Umbilical cord (tissue), 2 donors: ENCODE measurements around the gene PWWP2A. TPM values are rescaled to one million over a fixed set of nuclear protein-coding genes. Genes with fewer than 3 reads are reported as not detected.
"Not testable (repeated sequence)": the region's sequence is repeated elsewhere in the genome, so short reads cannot be mapped to it uniquely, and the experiment has no call there.

Experiments used
- DNase-seq: peaks from one replicate; pipeline ENCODE4 v3.0.0-alpha.2; 2015; ENCODE audit warnings: low spot score
- total RNA-seq: library from RNA; depleted of rRNA; stranded (reverse); fragments of >200 nt; gene quantifications from one replicate; pipeline ENCODE4 v1.2.3, GENCODE V29; 2014; ENCODE audit warnings: low replicate concordance; ENCODE audit not compliant: insufficient read depth

PWWP2A gene
- total RNA-seq, 1 donor from 2014 or later: 36.1 TPM

DNA sequence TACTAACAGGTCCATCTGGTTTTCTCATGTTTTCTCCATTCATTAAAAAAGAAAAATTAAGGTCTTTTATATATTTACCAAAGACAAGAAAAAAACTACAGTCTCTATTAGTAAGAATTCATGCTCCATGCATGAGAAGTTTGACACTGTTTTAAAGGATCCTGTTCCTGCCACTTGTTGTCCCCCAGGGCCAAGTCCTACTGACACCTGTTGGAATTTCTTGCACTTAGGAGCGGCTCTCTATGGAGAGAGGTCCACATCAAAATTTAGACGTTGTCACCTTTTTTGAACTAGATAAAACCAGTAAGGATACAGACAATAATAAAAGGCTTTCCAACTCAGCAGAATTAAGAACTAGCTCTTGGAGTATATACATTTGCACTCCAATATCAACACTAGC, 42.3 kb downstream of the PWWP2A start:
- no peak for DNase-seq

DNA sequence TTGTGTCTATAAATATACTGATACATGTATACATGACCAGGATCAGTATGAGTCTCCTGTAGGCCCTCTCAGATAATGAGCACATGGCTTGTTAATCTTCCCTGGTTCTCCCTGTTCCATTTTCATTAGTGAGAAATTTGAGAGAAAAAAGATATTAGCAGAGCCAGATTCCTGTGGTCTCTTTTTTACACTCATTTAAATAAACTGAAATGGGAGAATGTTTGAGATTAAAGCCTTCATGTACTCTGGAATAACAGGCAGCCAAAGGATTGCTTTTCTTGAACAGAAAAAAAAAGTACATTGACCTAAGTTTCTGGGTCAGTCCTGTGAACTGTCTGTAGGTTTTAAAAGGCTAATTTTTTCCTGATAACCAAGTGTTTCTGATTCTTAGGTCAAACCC, 44.2 kb downstream of the PWWP2A start:
- no peak for DNase-seq

GRCh38 chr5:160071916-160072315, 47.3 kb downstream of the PWWP2A start:
- DNase-seq: no peak

DNA sequence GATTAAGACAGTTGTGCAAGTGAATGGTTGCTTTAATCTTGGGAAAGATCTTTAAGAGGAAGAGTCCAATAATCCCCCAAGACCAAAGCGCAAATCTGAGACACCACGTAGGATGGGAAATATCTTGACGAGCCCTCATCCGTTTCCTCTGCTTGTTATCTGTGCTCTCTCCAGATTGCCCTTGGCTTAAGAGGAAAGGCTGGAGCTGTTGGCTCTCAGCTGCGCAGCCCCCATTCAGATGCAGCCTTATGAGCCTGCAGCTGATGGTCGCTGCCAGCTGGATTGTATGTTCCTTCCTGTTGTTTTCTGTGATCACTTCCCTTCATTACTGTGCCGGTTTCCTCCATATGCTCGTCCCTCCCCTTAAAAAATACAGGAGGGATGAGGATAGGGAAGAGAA, 47.7 kb downstream of the PWWP2A start:
- peak; percentile 93 for DNase-seq

DNA sequence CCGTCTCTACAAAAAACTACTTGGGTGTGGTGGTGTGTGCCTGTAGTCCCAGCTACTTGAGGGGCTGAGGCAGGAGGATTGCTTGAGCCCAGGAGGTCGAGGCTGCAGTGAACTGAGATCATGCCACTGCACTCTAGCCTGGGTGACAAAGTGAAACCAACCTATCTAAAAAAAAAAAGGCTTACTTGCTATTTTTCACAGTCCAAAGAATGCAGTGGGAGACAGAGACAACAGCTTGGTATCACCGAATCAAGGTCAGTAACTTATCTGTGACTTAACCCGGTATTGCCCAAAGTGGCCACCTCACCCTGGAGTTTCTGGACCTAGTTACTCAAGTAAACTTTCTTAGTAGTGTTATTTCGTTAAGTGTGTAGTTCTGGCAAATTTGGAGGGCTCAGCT, 50.1 kb downstream of the PWWP2A start:
- not testable (repeated sequence) for DNase-seq

- peak; percentile 66 for DNase-seq
Measured at GRCh38 chr5:160064995-160065614, 54.1 kb downstream of the PWWP2A start.

- DNase-seq: no peak
Measured at GRCh38 chr5:160064417-160064810, 54.8 kb downstream of the PWWP2A start.

DNA sequence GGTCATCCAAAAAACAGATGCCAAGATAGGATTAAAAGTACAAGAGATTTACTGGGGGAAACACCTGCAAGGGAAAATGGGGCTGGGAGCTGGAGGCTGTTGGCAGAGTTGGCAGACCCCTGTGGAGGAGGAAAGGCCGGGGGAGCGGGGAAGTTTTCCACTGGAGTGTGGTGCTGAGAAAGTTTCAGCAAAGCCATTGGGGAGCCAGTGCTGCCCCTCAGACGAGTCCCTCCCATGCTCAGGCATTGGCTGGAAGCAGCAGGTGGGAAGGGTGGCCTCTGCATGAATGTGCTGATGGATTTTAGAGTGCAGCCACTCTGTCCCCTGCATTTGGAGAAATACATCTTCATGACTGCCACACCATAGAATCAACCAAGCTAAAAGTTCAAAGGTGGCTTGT, 57.5 kb downstream of the PWWP2A start:
- no peak for DNase-seq

DNA sequence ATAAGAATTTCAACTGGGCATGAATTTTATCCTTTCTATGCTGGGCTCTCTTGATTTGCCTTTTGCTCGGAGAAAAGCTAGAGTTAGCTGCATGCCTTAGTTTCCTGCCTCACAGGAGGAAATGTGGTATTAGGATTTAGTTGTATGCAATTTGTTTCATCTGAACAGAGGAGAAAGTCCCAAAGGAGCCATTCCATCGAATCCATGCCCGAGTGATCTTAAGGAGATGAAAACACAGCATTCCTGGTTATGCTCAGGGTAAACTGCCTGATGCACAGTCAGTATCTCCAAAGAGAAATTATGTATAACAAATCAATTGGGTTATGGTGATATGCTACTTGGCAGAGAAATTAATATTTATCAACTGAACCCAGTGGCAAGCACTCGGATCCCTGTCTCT, 59.2 kb downstream of the PWWP2A start:
- DNase-seq: no peak

GRCh38 chr5:160057256-160057655, 62.0 kb downstream of the PWWP2A start:
- no peak for DNase-seq

GRCh38 chr5:160054831-160055230, 64.4 kb downstream of the PWWP2A start:
- DNase-seq: no peak

GRCh38 chr5:160054047-160054446, 65.2 kb downstream of the PWWP2A start:
- no peak for DNase-seq

GRCh38 chr5:160049099-160049498, 70.2 kb downstream of the PWWP2A start:
- DNase-seq: no peak

DNA sequence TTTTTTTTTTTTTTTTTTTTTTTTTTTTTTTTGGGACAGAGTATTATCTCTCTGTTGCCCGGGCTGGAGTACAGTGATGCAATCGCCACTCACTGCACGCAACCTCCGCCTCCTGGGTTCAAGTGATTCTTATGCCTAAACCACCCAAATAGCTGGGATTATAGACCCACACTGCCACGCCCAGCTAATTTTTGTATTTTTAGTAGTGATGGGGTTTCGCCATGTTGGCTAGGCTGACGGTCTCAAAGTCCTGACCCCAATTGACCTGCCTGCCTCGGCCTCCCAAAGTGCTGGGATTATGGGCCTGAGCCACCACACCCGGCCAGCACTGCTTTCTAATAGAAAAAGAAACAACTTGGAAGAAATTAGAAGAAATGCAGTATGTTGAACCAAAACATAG, 71.1 kb downstream of the PWWP2A start:
- no peak for DNase-seq

DNA sequence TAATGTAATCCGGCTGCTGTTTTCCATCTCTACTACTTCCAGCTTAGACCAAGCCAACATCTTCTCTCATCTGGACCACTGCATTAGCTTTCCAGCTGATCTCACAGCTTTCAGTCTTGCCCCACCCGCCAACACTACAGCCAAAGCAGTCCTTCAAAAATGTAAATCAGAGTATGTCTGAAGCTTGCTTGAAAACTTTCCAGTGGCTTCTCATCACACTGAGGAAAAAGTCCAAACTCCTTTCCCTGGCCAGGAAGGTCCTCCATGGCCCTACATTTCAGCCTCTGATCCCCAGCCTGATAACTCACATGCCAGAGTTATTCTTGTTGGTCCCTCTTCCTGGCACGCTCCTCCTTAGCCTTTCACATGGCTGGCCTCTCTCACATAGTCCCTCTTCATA, 71.8 kb downstream of the PWWP2A start:
- DNase-seq: no peak

- DNase-seq: no peak
Measured at GRCh38 chr5:160044967-160045366, 74.3 kb downstream of the PWWP2A start.

GRCh38 chr5:160044391-160044804, 74.9 kb downstream of the PWWP2A start:
- DNase-seq: no peak

GRCh38 chr5:160042671-160043070, 76.6 kb downstream of the PWWP2A start:
- no peak for DNase-seq

Other genes starting within 250 kb of the PWWP2A start
- 0.48 TPM for gene ADRA1B, start 203.0 kb downstream of the PWWP2A start, total RNA-seq
- gene TTC1, start 110.3 kb downstream of the PWWP2A start, total RNA-seq: 35.4 TPM
- not detected for gene FABP6, start 110.1 kb upstream of the PWWP2A start, total RNA-seq
- 0.72 TPM for gene CCNJL, start 193.1 kb upstream of the PWWP2A start, total RNA-seq